GM18867 (cell line): Measurements from ENCODE around the gene PHF13.
A peak's percentile ranks its signal among the peaks of the same experiment; 100 is the strongest.

ENCODE experiments used
- ATAC-seq: cut with Tn5 transposase; IDR thresholded peaks from one replicate; pipeline ENCODE4 v1.9.1; 2021; ENCODE audit warnings: mild to moderate bottlenecking, moderate library complexity; ENCODE audit not compliant: unreplicated experiment

Gene PHF13

GRCh38 chr1:6613361-6614018 is at the start of gene PHF13:
PHF13 (plus strand) TSS chr1:6613731; CDS start chr1:6614067, 336 bp downstream.
- ATAC-seq, result peak; percentile 91

DNA sequence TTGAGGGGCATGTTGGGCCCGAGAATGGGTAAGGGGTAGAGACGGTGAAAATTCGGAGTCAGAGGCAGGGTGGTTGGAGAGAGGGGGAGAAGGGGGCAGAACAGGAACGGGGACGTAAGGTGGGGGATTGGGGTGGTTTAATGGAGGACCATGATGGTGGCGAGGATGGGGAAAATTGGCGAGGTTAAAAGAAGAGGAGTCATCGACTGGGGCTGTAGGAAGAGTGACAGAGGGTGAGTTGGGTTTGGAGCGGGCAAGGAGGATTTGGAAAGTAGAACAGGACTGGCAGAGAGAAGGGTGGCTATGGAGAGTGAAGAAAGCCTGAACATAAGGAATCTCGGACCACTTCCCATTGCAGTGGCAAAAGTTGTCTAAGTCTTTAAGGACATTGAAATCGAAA is 44.5 kb upstream of the PHF13 start:
- no peak for ATAC-seq

DNA sequence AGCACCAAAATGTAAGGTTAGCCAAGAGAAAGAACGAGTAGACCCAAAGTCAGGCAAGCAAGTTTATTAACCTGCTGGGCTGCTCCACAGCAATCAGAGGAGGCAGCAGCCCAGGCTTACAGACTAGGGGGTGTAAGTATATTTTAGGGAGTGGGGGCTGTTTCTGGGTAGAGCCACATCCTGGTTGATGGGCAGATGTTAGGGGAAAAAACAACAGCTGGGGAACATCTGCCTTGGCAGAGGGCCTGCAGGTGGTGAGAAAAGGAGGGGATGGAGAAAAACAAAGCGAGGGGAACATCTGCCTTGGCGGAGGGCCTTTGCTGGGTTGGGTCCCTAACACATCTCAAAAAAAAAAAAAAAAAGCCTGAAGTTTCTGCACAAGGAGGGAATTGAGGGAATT is 43.4 kb upstream of the PHF13 start:
- no peak for ATAC-seq

DNA sequence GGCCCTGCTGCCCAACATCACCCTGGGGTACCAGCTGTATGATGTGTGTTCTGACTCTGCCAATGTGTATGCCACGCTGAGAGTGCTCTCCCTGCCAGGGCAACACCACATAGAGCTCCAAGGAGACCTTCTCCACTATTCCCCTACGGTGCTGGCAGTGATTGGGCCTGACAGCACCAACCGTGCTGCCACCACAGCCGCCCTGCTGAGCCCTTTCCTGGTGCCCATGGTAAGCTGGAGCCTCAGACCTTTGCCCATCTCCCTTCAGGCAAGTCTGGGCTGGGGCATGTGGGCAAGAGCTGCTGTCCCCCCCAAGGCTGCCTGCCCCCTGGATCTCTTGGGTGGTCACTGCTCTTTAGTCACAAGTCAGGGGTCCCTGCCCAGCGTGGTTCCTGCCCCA is 42.5 kb upstream of the PHF13 start:
- no peak for ATAC-seq

GRCh38 chr1:6572653-6573383 is 40.7 kb upstream of the PHF13 start:
- no peak for ATAC-seq

- ATAC-seq, result no peak
These were observed 39.4 kb upstream of the PHF13 start for GRCh38 chr1:6574025-6574620.

- no peak for ATAC-seq
These were observed 38.7 kb upstream of the PHF13 start for GRCh38 chr1:6574818-6575217.

GRCh38 chr1:6577831-6578525 is 35.6 kb upstream of the PHF13 start:
- ATAC-seq, result no peak

DNA sequence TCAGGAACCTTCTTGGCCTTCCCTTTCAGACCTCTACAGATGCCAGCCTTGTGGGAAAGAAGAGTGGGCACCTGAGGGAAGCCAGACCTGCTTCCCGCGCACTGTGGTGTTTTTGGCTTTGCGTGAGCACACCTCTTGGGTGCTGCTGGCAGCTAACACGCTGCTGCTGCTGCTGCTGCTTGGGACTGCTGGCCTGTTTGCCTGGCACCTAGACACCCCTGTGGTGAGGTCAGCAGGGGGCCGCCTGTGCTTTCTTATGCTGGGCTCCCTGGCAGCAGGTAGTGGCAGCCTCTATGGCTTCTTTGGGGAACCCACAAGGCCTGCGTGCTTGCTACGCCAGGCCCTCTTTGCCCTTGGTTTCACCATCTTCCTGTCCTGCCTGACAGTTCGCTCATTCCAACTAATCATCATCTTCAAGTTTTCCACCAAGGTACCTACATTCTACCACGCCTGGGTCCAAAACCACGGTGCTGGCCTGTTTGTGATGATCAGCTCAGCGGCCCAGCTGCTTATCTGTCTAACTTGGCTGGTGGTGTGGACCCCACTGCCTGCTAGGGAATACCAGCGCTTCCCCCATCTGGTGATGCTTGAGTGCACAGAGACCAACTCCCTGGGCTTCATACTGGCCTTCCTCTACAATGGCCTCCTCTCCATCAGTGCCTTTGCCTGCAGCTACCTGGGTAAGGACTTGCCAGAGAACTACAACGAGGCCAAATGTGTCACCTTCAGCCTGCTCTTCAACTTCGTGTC is 34.7 kb upstream of the PHF13 start:
- ATAC-seq, result no peak

DNA sequence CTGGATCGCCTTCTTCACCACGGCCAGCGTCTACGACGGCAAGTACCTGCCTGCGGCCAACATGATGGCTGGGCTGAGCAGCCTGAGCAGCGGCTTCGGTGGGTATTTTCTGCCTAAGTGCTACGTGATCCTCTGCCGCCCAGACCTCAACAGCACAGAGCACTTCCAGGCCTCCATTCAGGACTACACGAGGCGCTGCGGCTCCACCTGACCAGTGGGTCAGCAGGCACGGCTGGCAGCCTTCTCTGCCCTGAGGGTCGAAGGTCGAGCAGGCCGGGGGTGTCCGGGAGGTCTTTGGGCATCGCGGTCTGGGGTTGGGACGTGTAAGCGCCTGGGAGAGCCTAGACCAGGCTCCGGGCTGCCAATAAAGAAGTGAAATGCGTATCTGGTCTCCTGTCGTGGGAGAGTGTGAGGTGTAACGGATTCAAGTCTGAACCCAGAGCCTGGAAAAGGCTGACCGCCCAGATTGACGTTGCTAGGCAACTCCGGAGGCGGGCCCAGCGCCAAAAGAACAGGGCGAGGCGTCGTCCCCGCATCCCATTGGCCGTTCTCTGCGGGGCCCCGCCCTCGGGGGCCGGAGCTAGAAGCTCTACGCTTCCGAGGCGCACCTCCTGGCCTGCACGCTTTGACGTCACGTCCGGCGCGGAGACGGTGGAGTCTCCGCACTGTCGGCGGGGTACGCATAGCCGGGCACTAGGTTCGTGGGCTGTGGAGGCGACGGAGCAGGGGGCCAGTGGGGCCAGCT is 34.0 kb upstream of the PHF13 start, which contains the start of gene ZBTB48:
ZBTB48 (plus strand) TSS at position 621 of the 745 bp plus-strand sequence. CDS start 616 bp downstream, outside the sequence.
- ATAC-seq, result peak; percentile 93

GRCh38 chr1:6580119-6580592 is 33.4 kb upstream of the PHF13 start:
- ATAC-seq, result peak; percentile 1

DNA sequence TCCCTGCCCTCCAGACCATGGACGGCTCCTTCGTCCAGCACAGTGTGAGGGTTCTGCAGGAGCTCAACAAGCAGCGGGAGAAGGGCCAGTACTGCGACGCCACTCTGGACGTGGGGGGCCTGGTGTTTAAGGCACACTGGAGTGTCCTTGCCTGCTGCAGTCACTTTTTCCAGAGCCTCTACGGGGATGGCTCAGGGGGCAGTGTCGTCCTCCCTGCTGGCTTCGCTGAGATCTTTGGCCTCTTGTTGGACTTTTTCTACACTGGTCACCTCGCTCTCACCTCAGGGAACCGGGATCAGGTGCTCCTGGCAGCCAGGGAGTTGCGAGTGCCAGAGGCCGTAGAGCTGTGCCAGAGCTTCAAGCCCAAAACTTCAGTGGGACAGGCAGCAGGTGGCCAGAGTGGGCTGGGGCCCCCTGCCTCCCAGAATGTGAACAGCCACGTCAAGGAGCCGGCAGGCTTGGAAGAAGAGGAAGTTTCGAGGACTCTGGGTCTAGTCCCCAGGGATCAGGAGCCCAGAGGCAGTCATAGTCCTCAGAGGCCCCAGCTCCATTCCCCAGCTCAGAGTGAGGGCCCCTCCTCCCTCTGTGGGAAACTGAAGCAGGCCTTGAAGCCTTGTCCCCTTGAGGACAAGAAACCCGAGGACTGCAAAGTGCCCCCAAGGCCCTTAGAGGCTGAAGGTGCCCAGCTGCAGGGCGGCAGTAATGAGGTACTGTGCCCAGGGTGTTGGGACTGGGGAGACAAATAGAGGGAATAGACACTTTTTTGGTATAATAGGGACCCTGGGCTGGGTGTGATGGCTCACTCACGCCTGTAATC is 32.7 kb upstream of the PHF13 start:
- ATAC-seq, result no peak

DNA sequence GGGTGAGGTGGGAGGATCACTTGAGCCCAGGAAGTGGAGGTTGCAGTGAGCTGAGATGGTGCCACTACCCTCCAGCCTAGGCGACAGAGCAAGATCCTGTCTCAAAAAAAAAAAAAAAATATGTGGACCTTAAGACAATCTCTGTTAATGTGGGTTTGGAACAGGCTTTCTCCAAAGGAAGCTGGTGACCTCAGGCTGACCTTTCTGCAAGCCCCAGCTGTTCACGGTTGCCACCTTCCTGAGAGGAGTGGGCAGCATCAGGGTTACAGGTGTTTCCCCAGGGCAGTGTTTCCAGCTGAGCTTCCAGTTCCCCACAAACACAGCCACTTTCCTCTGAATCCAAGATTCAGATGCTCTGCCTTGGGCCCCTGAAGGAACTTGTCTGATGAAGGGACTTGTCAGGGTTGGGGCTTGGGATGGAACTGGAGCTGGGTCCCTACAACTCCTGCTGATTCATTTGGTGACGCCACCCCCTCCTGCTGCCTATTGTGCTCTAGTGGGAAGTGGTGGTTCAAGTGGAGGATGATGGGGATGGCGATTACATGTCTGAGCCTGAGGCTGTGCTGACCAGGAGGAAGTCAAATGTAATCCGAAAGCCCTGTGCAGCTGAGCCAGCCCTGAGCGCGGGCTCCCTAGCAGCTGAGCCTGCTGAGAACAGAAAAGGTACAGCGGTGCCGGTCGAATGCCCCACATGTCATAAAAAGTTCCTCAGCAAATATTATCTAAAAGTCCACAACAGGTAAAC is 31.8 kb upstream of the PHF13 start:
- no peak for ATAC-seq

DNA sequence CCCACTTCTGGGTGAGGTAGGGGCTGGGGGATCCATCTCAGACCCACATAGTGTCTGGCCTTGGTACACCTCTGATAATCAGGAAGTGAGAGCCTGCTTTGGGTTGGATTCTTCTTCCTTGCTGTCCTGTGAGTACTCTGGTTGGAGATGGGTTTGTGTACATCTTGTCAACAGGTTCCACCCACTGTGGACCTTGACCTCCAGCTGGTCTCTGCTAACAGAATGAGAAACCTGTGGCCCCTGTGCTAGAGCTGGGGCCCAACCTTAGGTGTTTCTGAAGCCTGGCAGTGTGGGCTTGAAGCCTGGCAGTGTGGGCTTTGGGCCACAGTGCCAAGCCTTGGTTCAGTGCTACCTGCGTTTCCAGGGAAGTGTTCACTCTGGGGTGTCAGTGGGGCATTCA is 31.2 kb upstream of the PHF13 start:
- ATAC-seq, result no peak

GRCh38 chr1:6584126-6585080 is 29.1 kb upstream of the PHF13 start:
- ATAC-seq, result no peak

- ATAC-seq, result no peak
These were observed 28.3 kb upstream of the PHF13 start for GRCh38 chr1:6585081-6585722.

DNA sequence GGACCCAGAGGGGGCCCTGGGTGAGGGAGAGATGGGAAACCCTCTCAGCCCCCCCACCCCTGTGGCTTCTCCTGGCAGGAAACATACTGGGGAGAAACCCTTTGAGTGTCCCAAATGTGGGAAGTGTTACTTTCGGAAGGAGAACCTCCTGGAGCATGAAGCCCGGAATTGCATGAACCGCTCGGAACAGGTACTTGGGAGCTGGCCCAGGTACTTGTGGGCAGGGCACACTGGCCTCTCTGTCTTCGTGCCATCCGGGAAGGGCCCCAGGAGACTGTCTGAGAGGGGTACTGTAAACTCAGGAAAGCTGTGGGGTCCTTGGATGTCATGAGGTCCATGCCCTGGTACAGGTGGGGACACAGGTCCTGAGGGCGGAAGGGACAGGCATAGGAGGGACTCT is 27.7 kb upstream of the PHF13 start:
- ATAC-seq, result no peak
